Measurements from ENCODE around the gene PRSS36. TPM values are rescaled to one million over a fixed set of nuclear protein-coding genes. Genes with fewer than 3 reads are reported as not detected.
"Not testable (repeated sequence)": the region's sequence is repeated elsewhere in the genome, so short reads cannot be mapped to it uniquely, and the experiment has no call there.

PRSS36 gene
- total RNA-seq, 1 experiment from 2014 or later, result 4.1 TPM

GRCh38 chr16:31157136-31157535 is 7.3 kb upstream of the PRSS36 start:
- BruUV-seq (replicated peaks), result no TSS peak
- Histone ChIP-seq H3K4me2 (no peak overlapping the region), H3K4me1 (replicated peaks; ENCODE audit: insufficient read depth) (peaks cover 10% of the 10 kb centered on the region; the same call in 1 of the 2 replicates), H3K4me3 (no peak overlapping the region), H3K9me2 (ENCODE audit: insufficient read depth) (no peaks in the 10 kb centered on the region), H3F3A (ENCODE audit: insufficient read depth, low read depth) (peaks cover 8% of the 10 kb centered on the region; the same call in 1 of the 2 replicates), H3K27me3 (ENCODE audit: insufficient read depth, low read depth) (no peaks in the 10 kb centered on the region), H2AFZ (no peak overlapping the region), H3K36me3 (ENCODE audit: low read depth) (no peaks in the 10 kb centered on the region), H3K79me2 (ENCODE audit: low read depth) (no peaks in the 10 kb centered on the region), H3K9me3 (ENCODE audit: insufficient read depth, low read depth) (no peaks in the 10 kb centered on the region), H3K27ac (no peak overlapping the region), H4K20me1 (ENCODE audit: insufficient read depth) (no peaks in the 10 kb centered on the region)
- no peak for DNase-seq
- CTCF ChIA-PET, result interaction anchor here (0.7 kb wide), 1 partner anchor 159 kb away, joined by 9 read pairs; no protein-coding TSS in a partner anchor
- intact Hi-C loops (cut with micrococcal nuclease; ENCODE audit: unreplicated experiment), result no loop called here
- no peak for TF ChIP-seq EZH2 (IDR thresholded peaks at IDR 0.05; ENCODE audit: low read depth)
- TF ChIP-seq CTCF (conservative IDR thresholded peaks at IDR 0.05), result no peak
- POLR2A ChIA-PET (ENCODE audit: unreplicated experiment), result interaction anchor here (0.7 kb wide), 1 partner anchor 229 kb away, joined by 3 read pairs; no protein-coding TSS in a partner anchor

- H4K20me1 ChIP-seq (ENCODE audit: insufficient read depth); H3K27me3 ChIP-seq (ENCODE audit: insufficient read depth, low read depth); H3K4me3 ChIP-seq; H2AFZ ChIP-seq; H3K9me3 ChIP-seq (ENCODE audit: insufficient read depth, low read depth); H3K9me2 ChIP-seq (ENCODE audit: insufficient read depth); DNase-seq; BruUV-seq (replicated peaks); H3K36me3 ChIP-seq (ENCODE audit: low read depth); H3K79me2 ChIP-seq (ENCODE audit: low read depth): not testable (repeated sequence)
- Histone ChIP-seq H3F3A (ENCODE audit: insufficient read depth, low read depth) (peaks cover 33% of the 10 kb centered on the region), H3K27ac (peak overlapping the region; percentile 68), H3K4me2 (peak overlapping the region; percentile 66), H3K4me1 (replicated peaks; ENCODE audit: insufficient read depth) (peaks cover 32% of the 10 kb centered on the region)
- CTCF ChIA-PET, result interaction anchor here (0.6 to 1.0 kb wide), 3 partner anchors 8 to 306 kb away, joined by 3 to 4 read pairs (median 3); no protein-coding TSS in a partner anchor
- POLR2A ChIA-PET (ENCODE audit: unreplicated experiment), result interaction anchor here (0.5 to 0.7 kb wide), 3 partner anchors 9 to 117 kb away, joined by 3 to 22 read pairs (median 4); partner anchors contain the start of genes FUS and STX4
- intact Hi-C loops (cut with micrococcal nuclease; ENCODE audit: unreplicated experiment), result loop anchor here (1.0 kb wide), 2 partner anchors 20 to 28 kb away; no protein-coding TSS in a partner anchor
Measured at GRCh38 chr16:31150976-31151375, 1.1 kb upstream of the PRSS36 start.

- no peaks in the 10 kb centered on the region for H4K20me1 ChIP-seq (ENCODE audit: insufficient read depth)
- H2AFZ ChIP-seq, result no peak overlapping the region
- H3K36me3 ChIP-seq (ENCODE audit: low read depth), result no peaks in the 10 kb centered on the region
- BruUV-seq (replicated peaks), result no TSS peak
- no peaks in the 10 kb centered on the region for H3K9me3 ChIP-seq (ENCODE audit: insufficient read depth, low read depth)
- H3K27me3 ChIP-seq (ENCODE audit: insufficient read depth, low read depth), result no peaks in the 10 kb centered on the region
- CTCF ChIA-PET, result no interaction called here
- no peak for DNase-seq
- intact Hi-C loops (cut with micrococcal nuclease; ENCODE audit: unreplicated experiment), result no loop called here
- H3K4me1 ChIP-seq (replicated peaks; ENCODE audit: insufficient read depth), result peaks cover 26% of the 10 kb centered on the region
- TF ChIP-seq EZH2 (IDR thresholded peaks at IDR 0.05; ENCODE audit: low read depth) (no peak), CTCF (conservative IDR thresholded peaks at IDR 0.05) (no peak)
- peak overlapping the region; percentile 68 for H3K27ac ChIP-seq
- POLR2A ChIA-PET (ENCODE audit: unreplicated experiment), result no interaction called here
- H3K4me2 ChIP-seq, result no peak overlapping the region; the same call in 1 of the 2 replicates
- no peaks in the 10 kb centered on the region for H3K79me2 ChIP-seq (ENCODE audit: low read depth)
- H3K4me3 ChIP-seq, result no peak overlapping the region
- H3K9me2 ChIP-seq (ENCODE audit: insufficient read depth), result no peaks in the 10 kb centered on the region
- peaks cover 34% of the 10 kb centered on the region for H3F3A ChIP-seq (ENCODE audit: insufficient read depth, low read depth)
Measured at GRCh38 chr16:31149332-31149731, 534 bp downstream of the PRSS36 start.

- Histone ChIP-seq H3K9me3 (ENCODE audit: insufficient read depth, low read depth) (no peaks in the 10 kb centered on the region), H3K4me3 (no peak overlapping the region), H3K4me1 (replicated peaks; ENCODE audit: insufficient read depth) (peaks cover 22% of the 10 kb centered on the region), H3K27me3 (ENCODE audit: insufficient read depth, low read depth) (no peaks in the 10 kb centered on the region), H3K4me2 (no peak overlapping the region), H3F3A (ENCODE audit: insufficient read depth, low read depth) (peaks cover 36% of the 10 kb centered on the region), H3K9me2 (ENCODE audit: insufficient read depth) (no peaks in the 10 kb centered on the region), H4K20me1 (ENCODE audit: insufficient read depth) (no peaks in the 10 kb centered on the region), H3K36me3 (ENCODE audit: low read depth) (no peaks in the 10 kb centered on the region), H3K79me2 (ENCODE audit: low read depth) (no peaks in the 10 kb centered on the region), H2AFZ (no peak overlapping the region), H3K27ac (no peak overlapping the region)
- CTCF ChIA-PET, result interaction anchor here (0.6 kb wide), 2 partner anchors 102 to 106 kb away, joined by 6 to 7 read pairs; no protein-coding TSS in a partner anchor
- DNase-seq, result no peak
- intact Hi-C loops (cut with micrococcal nuclease; ENCODE audit: unreplicated experiment), result no loop called here
- POLR2A ChIA-PET (ENCODE audit: unreplicated experiment), result no interaction called here
- TF ChIP-seq EZH2 (IDR thresholded peaks at IDR 0.05; ENCODE audit: low read depth), result no peak
- TF ChIP-seq CTCF (conservative IDR thresholded peaks at IDR 0.05), result no peak
- no TSS peak for BruUV-seq (replicated peaks)
Measured at GRCh38 chr16:31148896-31149295, 970 bp downstream of the PRSS36 start.

Data from PC-9 (cell line).